B cell (primary cell): ENCODE measurements around the gene ARL11. TPM values are rescaled to one million over a fixed set of nuclear protein-coding genes. Genes with fewer than 3 reads are reported as not detected.
A peak's percentile ranks its signal among the peaks of the same experiment; 100 is the strongest.

Source experiments
- ATAC-seq: fragments of 200-7000 bp; cut with Tn5 transposase; one replicate; pipeline ENCODE4 v1.10.0; 2021; ENCODE audit warnings: low read depth, mild to moderate bottlenecking, moderate number of reproducible peaks, moderate library complexity
- CTCF ChIA-PET: fragments of 350-600 bp; sonication (Branson Sonifier 250); formaldehyde crosslinking; loops from one replicate; lab custom pipeline; 2021; ENCODE audit warnings: antibody characterized with exemption, inconsistent platforms; lab: Charles Lee
- POLR2A ChIA-PET: fragments of 350-600 bp; sonication (Branson Sonifier 250); formaldehyde crosslinking; loops from one replicate; lab custom pipeline; 2021; ENCODE audit warnings: antibody characterized with exemption; lab: Charles Lee
- DNase-seq: peaks from one replicate; pipeline ENCODE4 v3.0.0; 2013
- H2AFZ ChIP-seq: 2 replicates; pipeline ENCODE4 v1.6.1; 2012; ENCODE audit warnings: mild to moderate bottlenecking, low read depth, low read length; ENCODE audit not compliant: insufficient read depth, poor library complexity, severe bottlenecking
- H3K27ac ChIP-seq, 2 donors: 1 replicate in 1 of 2; 2 replicates in 1 of 2; pipeline ENCODE4 v1.5.1; 2012 to 2013; ENCODE audit warnings: low read length in 2 of 2, mild to moderate bottlenecking in 2 of 2, moderate library complexity in 1 of 2
- H3K27me3 ChIP-seq, 4 experiments: fragments of 200-600 bp in 1 of 4; sonication (generic) in 1 of 4; replicated peaks in 1 of 4; 1 replicate in 2 of 4; 2 replicates in 2 of 4; pipeline versions ENCODE4 v1.6.1 to v1.7.0; 2013 to 2016; ENCODE audit warnings: low read length in 3 of 4, mild to moderate bottlenecking in 2 of 4, mixed read lengths in 1 of 4, moderate library complexity in 1 of 4; ENCODE audit not compliant: insufficient read depth in 4 of 4, control insufficient read depth in 3 of 4; ENCODE audit errors: control extremely low read depth in 1 of 4
- H3K36me3 ChIP-seq, 2 experiments: replicated peaks in 1 of 2; 1 replicate in 1 of 2; 2 replicates in 1 of 2; pipeline versions ENCODE4 v1.6.1 to v1.7.1; 2013; ENCODE audit warnings: low read length in 1 of 2; ENCODE audit not compliant: insufficient read depth in 2 of 2, control insufficient read depth in 1 of 2; ENCODE audit errors: control extremely low read depth in 1 of 2, extremely low read depth in 1 of 2
- H3K4me1 ChIP-seq, 2 donors: fragments of 200-600 bp in 1 of 2; sonication (generic) in 1 of 2; 1 replicate in 1 of 2; 2 replicates in 1 of 2; pipeline versions ENCODE4 v1.5.1 to v1.6.1; 2013 to 2017; ENCODE audit warnings: low read length in 2 of 2; ENCODE audit not compliant: control insufficient read depth in 2 of 2, insufficient read depth in 2 of 2
- H3K4me2 ChIP-seq: replicated peaks from 2 replicates; pipeline ENCODE3; 2012; ENCODE audit warnings: mild to moderate bottlenecking, low read depth, low read length; ENCODE audit not compliant: poor library complexity, severe bottlenecking
- H3K4me3 ChIP-seq, 5 experiments: fragments of 200-600 bp in 1 of 5; sonication (generic) in 1 of 5; 1 replicate in 3 of 5; 2 replicates in 2 of 5; pipeline versions ENCODE4 v1.5.1 to v1.7.0; 2011 to 2016; ENCODE audit warnings: low read length in 4 of 5, mild to moderate bottlenecking in 4 of 5, low read depth in 2 of 5, control low read depth in 1 of 5, moderate library complexity in 1 of 5; ENCODE audit not compliant: insufficient read depth in 1 of 5; ENCODE audit errors: control extremely low read depth in 1 of 5, extremely low read depth in 1 of 5
- H3K79me2 ChIP-seq: fragments of 200-600 bp; sonication (generic); one replicate; pipeline ENCODE4 v1.6.0; 2016; ENCODE audit warnings: low read length; ENCODE audit not compliant: control insufficient read depth, insufficient read depth
- H3K9ac ChIP-seq: fragments of 200-600 bp; sonication (generic); 2 replicates; pipeline ENCODE4 v1.6.1; 2017; ENCODE audit warnings: mild to moderate bottlenecking, low read length, moderate library complexity
- H3K9me3 ChIP-seq, 3 donors: one replicate each; pipeline versions ENCODE4 v1.6.1 to v1.7.1; 2013; ENCODE audit warnings: low read length in 2 of 3; ENCODE audit not compliant: control insufficient read depth in 2 of 3, insufficient read depth in 1 of 3; ENCODE audit errors: control extremely low read depth in 1 of 3
- H4K20me1 ChIP-seq: 2 replicates; pipeline ENCODE4 v1.6.0; 2012; ENCODE audit warnings: mild to moderate bottlenecking, low read length; ENCODE audit not compliant: insufficient read depth, control insufficient read depth, poor library complexity, severe bottlenecking
- H3K27ac Mint-ChIP-seq: one replicate; pipeline ENCODE4 v1.8.0; 2021; ENCODE audit warnings: mixed read lengths
- H3K27me3 Mint-ChIP-seq: one replicate; pipeline ENCODE4 v1.8.0; 2021; ENCODE audit warnings: mixed read lengths
- H3K4me1 Mint-ChIP-seq: one replicate; pipeline ENCODE4 v1.8.0; 2021; ENCODE audit warnings: mixed read lengths
- H3K4me3 Mint-ChIP-seq: one replicate; pipeline ENCODE4 v1.8.0; 2021; ENCODE audit warnings: mixed read lengths
- H3K9me3 Mint-ChIP-seq: one replicate; pipeline ENCODE4 v1.8.0; 2022; ENCODE audit warnings: mixed read lengths; ENCODE audit not compliant: insufficient read depth
- EZH2 ChIP-seq: IDR thresholded peaks from 2 replicates; pipeline ENCODE4 v1.6.1; 2012; ENCODE audit warnings: borderline replicate concordance, low read depth, mild to moderate bottlenecking, moderate library complexity, low read length; ENCODE audit not compliant: insufficient read depth, poor library complexity, severe bottlenecking
- WGBS: methylation state at CpG from one replicate; pipeline ENCODE4 v1.1.5; 2013; ENCODE audit warnings: missing lambda C conversion rate; ENCODE audit not compliant: insufficient coverage; 5-methylcytosine and 5-hydroxymethylcytosine counted together
- intact Hi-C: fragments of 100-400 bp; cut with micrococcal nuclease; formaldehyde crosslinking; loops from one replicate; pipeline ENCODE4 v1.10.0; 2022
- polyA plus RNA-seq: library from polyadenylated mRNA; depleted of rRNA; stranded (reverse); fragments of >200 nt; gene quantifications from 2 replicates; pipeline ENCODE4 v1.2.3, GENCODE V29; 2012
- total RNA-seq, 2 donors: library from RNA; stranded (reverse); fragments of 120-200 nt in 1 of 2; gene quantifications; 1 replicate in 1 of 2; 2 replicates in 1 of 2; pipeline versions ENCODE4 v1.2.3 to v1.2.4, GENCODE V29; 2013 to 2022
- TF ChIP-seq, protein P1 (sequence below): fragments of 200-600 bp; IDR thresholded peaks from one replicate; pipeline ENCODE4 v1.8.0; 2022; ENCODE audit warnings: antibody characterized with exemption, mild to moderate bottlenecking

Gene ARL11
- total and polyA plus RNA-seq, 2 donors (not counting 1 experiment from before 2014, with no cell fraction given): 5.8 to 21.4 TPM

DNA sequence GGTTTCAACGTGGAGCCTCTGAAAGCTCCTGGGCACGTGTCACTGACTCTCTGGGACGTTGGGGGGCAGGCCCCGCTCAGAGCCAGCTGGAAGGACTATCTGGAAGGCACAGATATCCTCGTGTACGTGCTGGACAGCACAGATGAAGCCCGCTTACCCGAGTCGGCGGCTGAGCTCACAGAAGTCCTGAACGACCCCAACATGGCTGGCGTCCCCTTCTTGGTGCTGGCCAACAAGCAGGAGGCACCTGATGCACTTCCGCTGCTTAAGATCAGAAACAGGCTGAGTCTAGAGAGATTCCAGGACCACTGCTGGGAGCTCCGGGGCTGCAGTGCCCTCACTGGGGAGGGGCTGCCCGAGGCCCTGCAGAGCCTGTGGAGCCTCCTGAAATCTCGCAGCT, 2.3 kb downstream of the ARL11 start:
- Histone ChIP-seq H3K9ac (no peak overlapping the region), H3K9me3 (peaks cover 0 to 9% (median 0%) of the 10 kb centered on the region in 3 donors), H4K20me1 (peaks cover 8% of the 10 kb centered on the region), H3K79me2 (peaks cover 44% of the 10 kb centered on the region), H3K27ac (no peak overlapping the region), H3K36me3 (peaks cover 7 to 11% of the 10 kb centered on the region in 2 experiments), H3K4me3 (no peak overlapping the region), H3K4me2 (no peak overlapping the region), H3K4me1 (peaks cover 25 to 31% of the 10 kb centered on the region in 2 donors), H3K27me3 (no peaks in the 10 kb centered on the region), H2AFZ (no peak overlapping the region)
- H3K4me1 Mint-ChIP-seq: peaks cover 67% of the 10 kb centered on the region
- H3K27me3 Mint-ChIP-seq: no peaks in the 10 kb centered on the region
- WGBS: 98% methylated on average over 16 of the region's 16 CpGs
- no peak overlapping the region for H3K4me3 Mint-ChIP-seq
- POLR2A ChIA-PET: interaction anchor here (0.6 to 1.3 kb wide), 2 partner anchors 12 to 17 kb away, joined by 3 to 4 read pairs; no protein-coding TSS in a partner anchor
- no peaks in the 10 kb centered on the region for H3K9me3 Mint-ChIP-seq
- H3K27ac Mint-ChIP-seq: peak overlapping the region; percentile 65
- TF ChIP-seq, protein P1, sequence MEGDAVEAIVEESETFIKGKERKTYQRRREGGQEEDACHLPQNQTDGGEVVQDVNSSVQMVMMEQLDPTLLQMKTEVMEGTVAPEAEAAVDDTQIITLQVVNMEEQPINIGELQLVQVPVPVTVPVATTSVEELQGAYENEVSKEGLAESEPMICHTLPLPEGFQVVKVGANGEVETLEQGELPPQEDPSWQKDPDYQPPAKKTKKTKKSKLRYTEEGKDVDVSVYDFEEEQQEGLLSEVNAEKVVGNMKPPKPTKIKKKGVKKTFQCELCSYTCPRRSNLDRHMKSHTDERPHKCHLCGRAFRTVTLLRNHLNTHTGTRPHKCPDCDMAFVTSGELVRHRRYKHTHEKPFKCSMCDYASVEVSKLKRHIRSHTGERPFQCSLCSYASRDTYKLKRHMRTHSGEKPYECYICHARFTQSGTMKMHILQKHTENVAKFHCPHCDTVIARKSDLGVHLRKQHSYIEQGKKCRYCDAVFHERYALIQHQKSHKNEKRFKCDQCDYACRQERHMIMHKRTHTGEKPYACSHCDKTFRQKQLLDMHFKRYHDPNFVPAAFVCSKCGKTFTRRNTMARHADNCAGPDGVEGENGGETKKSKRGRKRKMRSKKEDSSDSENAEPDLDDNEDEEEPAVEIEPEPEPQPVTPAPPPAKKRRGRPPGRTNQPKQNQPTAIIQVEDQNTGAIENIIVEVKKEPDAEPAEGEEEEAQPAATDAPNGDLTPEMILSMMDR: no peak
- no peak for TF ChIP-seq EZH2
- intact Hi-C loops: no loop called here
- CTCF ChIA-PET: interaction anchor here (1.5 kb wide), 1 partner anchor 24 kb away, joined by 5 read pairs; no protein-coding TSS in a partner anchor
- ATAC-seq (no peak), DNase-seq (no peak)

DNA sequence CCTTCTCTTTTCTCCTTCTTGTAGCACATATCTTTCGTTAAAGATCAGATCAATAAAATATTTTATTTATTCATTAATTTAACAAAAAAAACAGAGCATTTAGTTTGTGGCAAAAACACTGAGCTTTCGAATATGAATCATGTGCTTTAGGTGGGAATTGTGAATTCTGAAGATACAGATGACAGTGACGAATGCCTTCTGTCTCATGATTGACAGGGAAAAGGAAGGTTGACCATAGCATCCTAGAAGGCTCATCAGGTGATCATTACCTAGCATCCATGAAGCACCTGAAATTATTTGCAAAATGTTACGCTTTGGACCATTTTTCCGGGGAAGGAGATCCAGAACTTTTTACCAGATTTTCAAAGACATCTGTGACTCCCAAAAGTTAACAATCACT, 3.8 kb downstream of the ARL11 start:
- Mint-ChIP-seq H3K27me3 (no peaks in the 10 kb centered on the region), H3K4me3 (no peak overlapping the region), H3K27ac (no peak overlapping the region), H3K9me3 (no peaks in the 10 kb centered on the region), H3K4me1 (peaks cover 78% of the 10 kb centered on the region)
- no peak overlapping the region for H2AFZ ChIP-seq
- H3K9ac ChIP-seq: no peak overlapping the region
- ChIA-PET POLR2A (no interaction called here), CTCF (no interaction called here)
- no peak overlapping the region for H3K27ac ChIP-seq
- H4K20me1 ChIP-seq: peaks cover 8% of the 10 kb centered on the region
- no peak overlapping the region for H3K4me2 ChIP-seq
- H3K36me3 ChIP-seq: peaks cover 7 to 11% of the 10 kb centered on the region in 2 experiments
- peaks cover 0 to 9% (median 0%) of the 10 kb centered on the region in 3 donors for H3K9me3 ChIP-seq
- no peak for DNase-seq
- WGBS: 80% methylated on average over 1 of the region's 5 CpGs
- no peak for TF ChIP-seq EZH2
- TF ChIP-seq, protein P1: no peak
- peaks cover 42% of the 10 kb centered on the region for H3K79me2 ChIP-seq
- H3K27me3 ChIP-seq: no peaks in the 10 kb centered on the region
- intact Hi-C loops: no loop called here
- no peak for ATAC-seq
- no peak overlapping the region for H3K4me3 ChIP-seq
- H3K4me1 ChIP-seq: peaks cover 30 to 40% of the 10 kb centered on the region in 2 donors
